ENCODE results near the gene PCP2.

- TF ChIP-seq EZH2 (IDR thresholded peaks at IDR 0.05) (no peak), CTCF (IDR thresholded peaks at IDR 0.05) (no peak)
Measured at GRCh38 chr19:7636691-7637373, 3.3 kb upstream of the PCP2 start, which contains the start of gene STXBP2.
